ENCODE measurements around the gene PCNA. TPM values are rescaled to one million over a fixed set of nuclear protein-coding genes. Genes with fewer than 3 reads are reported as not detected.

The PCNA gene
- total RNA-seq, 1 donor from 2014 or later, result 323 TPM

GRCh38 chr20:5113615-5113986 lies 6.2 kb downstream of the PCNA start:
- Mint-ChIP-seq H3K4me1 (peaks cover 33% of the 10 kb centered on the region), H3K9me3 (no peaks in the 10 kb centered on the region), H3K27ac (peak overlapping the region; percentile 50), H3K4me3 (peak overlapping the region; percentile 95), H3K27me3 (ENCODE audit: insufficient read depth, low read depth) (no peaks in the 10 kb centered on the region), H3K36me3 (peaks cover 23% of the 10 kb centered on the region)
- Histone ChIP-seq H3K9me3 (ENCODE audit: low read depth) (no peaks in the 10 kb centered on the region), H3F3A (ENCODE audit: low read depth) (peaks cover 54% of the 10 kb centered on the region), H3K4me3 (peak overlapping the region; percentile 96), H3K27ac (peak overlapping the region; percentile 89), H3K79me2 (ENCODE audit: low read depth) (peaks cover 65% of the 10 kb centered on the region), H3K4me1 (peaks cover 26% of the 10 kb centered on the region), H3K4me2 (peak overlapping the region; percentile 96), H4K20me1 (ENCODE audit: low read depth) (peaks cover 31% of the 10 kb centered on the region), H2AFZ (replicated peaks) (peak overlapping the region; percentile 77), H3K9ac (peak overlapping the region; percentile 87), H3K27me3 (no peaks in the 10 kb centered on the region), H3K36me3 (peaks cover 31% of the 10 kb centered on the region)
- TF ChIP-seq EZH2phosphoT487 (IDR thresholded peaks at IDR 0.05) (no peak), CTCF (IDR thresholded peaks at IDR 0.05) (no peak), EZH2 (IDR thresholded peaks at IDR 0.05) (no peak)
- DNase-seq (ENCODE audit: low spot score), result no peak

GRCh38 chr20:5109276-5109675 lies 10.5 kb downstream of the PCNA start:
- H3K27me3 Mint-ChIP-seq (ENCODE audit: insufficient read depth, low read depth), result no peaks in the 10 kb centered on the region
- no peak overlapping the region for H3K4me2 ChIP-seq
- H3K9ac ChIP-seq, result no peak overlapping the region
- H3K27me3 ChIP-seq, result no peaks in the 10 kb centered on the region
- H3K9me3 ChIP-seq (ENCODE audit: low read depth), result no peaks in the 10 kb centered on the region
- H3K79me2 ChIP-seq (ENCODE audit: low read depth), result peaks cover 29% of the 10 kb centered on the region
- H3K27ac Mint-ChIP-seq, result no peak overlapping the region
- peaks cover 13% of the 10 kb centered on the region for H3F3A ChIP-seq (ENCODE audit: low read depth)
- peaks cover 9% of the 10 kb centered on the region for H3K4me1 ChIP-seq
- TF ChIP-seq CTCF (IDR thresholded peaks at IDR 0.05) (no peak), EZH2 (IDR thresholded peaks at IDR 0.05) (no peak), EZH2phosphoT487 (IDR thresholded peaks at IDR 0.05) (no peak)
- peaks cover 7% of the 10 kb centered on the region for H3K36me3 ChIP-seq
- H3K4me3 Mint-ChIP-seq, result no peak overlapping the region
- H3K4me3 ChIP-seq, result no peak overlapping the region
- no peaks in the 10 kb centered on the region for H4K20me1 ChIP-seq (ENCODE audit: low read depth)
- peaks cover 9% of the 10 kb centered on the region for H3K36me3 Mint-ChIP-seq
- no peak overlapping the region for H3K27ac ChIP-seq
- no peak for DNase-seq (ENCODE audit: low spot score)
- peaks cover 9% of the 10 kb centered on the region for H3K4me1 Mint-ChIP-seq
- no peak overlapping the region for H2AFZ ChIP-seq (replicated peaks)
- no peaks in the 10 kb centered on the region for H3K9me3 Mint-ChIP-seq

- H3K4me3 ChIP-seq, result no peak overlapping the region
- no peak for DNase-seq (ENCODE audit: low spot score)
- H3K27me3 ChIP-seq, result no peaks in the 10 kb centered on the region
- H3K9ac ChIP-seq, result no peak overlapping the region
- H3K4me1 ChIP-seq, result no peaks in the 10 kb centered on the region
- H4K20me1 ChIP-seq (ENCODE audit: low read depth), result no peaks in the 10 kb centered on the region
- no peak overlapping the region for H3K27ac ChIP-seq
- no peak overlapping the region for H2AFZ ChIP-seq (replicated peaks)
- Mint-ChIP-seq H3K4me1 (no peaks in the 10 kb centered on the region), H3K36me3 (peaks cover 20% of the 10 kb centered on the region), H3K4me3 (no peak overlapping the region), H3K9me3 (no peaks in the 10 kb centered on the region), H3K27ac (no peak overlapping the region), H3K27me3 (ENCODE audit: insufficient read depth, low read depth) (no peaks in the 10 kb centered on the region)
- peaks cover 7% of the 10 kb centered on the region for H3F3A ChIP-seq (ENCODE audit: low read depth)
- no peaks in the 10 kb centered on the region for H3K79me2 ChIP-seq (ENCODE audit: low read depth)
- H3K4me2 ChIP-seq, result no peak overlapping the region
- peaks cover 7% of the 10 kb centered on the region for H3K36me3 ChIP-seq
- no peaks in the 10 kb centered on the region for H3K9me3 ChIP-seq (ENCODE audit: low read depth)
- TF ChIP-seq CTCF (IDR thresholded peaks at IDR 0.05) (no peak), EZH2 (IDR thresholded peaks at IDR 0.05) (no peak), EZH2phosphoT487 (IDR thresholded peaks at IDR 0.05) (no peak)
Observed at GRCh38 chr20:5104479-5104878, 15.3 kb downstream of the PCNA start.
